Activated T-cell treated with anti-CD3 and anti-CD28 coated beads, Interleukin-2, amount 50 U/mL, for 48 hours (primary cell): ENCODE data around the gene EXOC1L.
"Not testable (repeated sequence)": the region's sequence is repeated elsewhere in the genome, so short reads cannot be mapped to it uniquely, and the experiment has no call there.

Experiments
- DNase-seq, 2 experiments: peaks; one replicate each; pipeline ENCODE4 v3.0.0-alpha.2; 2020

Gene EXOC1L

GRCh38 chr4:55838952-55839351 is 19.4 kb downstream of the EXOC1L start:
- DNase-seq = no peak

- DNase-seq = no peak
Measured at GRCh38 chr4:55840956-55841355, 21.4 kb downstream of the EXOC1L start.

- not testable (repeated sequence) for DNase-seq
Measured at GRCh38 chr4:55841373-55842239, 22.0 kb downstream of the EXOC1L start.

- DNase-seq = not testable (repeated sequence)
Measured at GRCh38 chr4:55842312-55842711, 22.7 kb downstream of the EXOC1L start.

- DNase-seq = no peak
Measured at GRCh38 chr4:55849724-55850123, 30.1 kb downstream of the EXOC1L start.

- DNase-seq = peak; percentile 38 to 39
Measured at GRCh38 chr4:55851885-55852284, 32.3 kb downstream of the EXOC1L start.

- peak; percentile 99 to 100 for DNase-seq
Measured at GRCh38 chr4:55853484-55854046, 34.0 kb downstream of the EXOC1L start, which contains the start of gene EXOC1. EXOC1 (plus strand) TSS chr4:55853648; CDS start chr4:55858324, 4,676 bp downstream.

- DNase-seq = peak in 1 of 2 experiments; percentile 21
Measured at GRCh38 chr4:55854129-55854528, 34.5 kb downstream of the EXOC1L start.

GRCh38 chr4:55857586-55857985 is 38.0 kb downstream of the EXOC1L start:
- no peak for DNase-seq

GRCh38 chr4:55859711-55860110 is 40.1 kb downstream of the EXOC1L start:
- no peak for DNase-seq

- no peak for DNase-seq
Measured at GRCh38 chr4:55864577-55865223, 45.1 kb downstream of the EXOC1L start.

- DNase-seq = no peak
Measured at GRCh38 chr4:55865228-55865806, 45.7 kb downstream of the EXOC1L start.

- DNase-seq = no peak
Measured at GRCh38 chr4:55866290-55866907, 46.8 kb downstream of the EXOC1L start.

- no peak for DNase-seq
Measured at GRCh38 chr4:55866973-55867574, 47.5 kb downstream of the EXOC1L start.

- DNase-seq = no peak
Measured at GRCh38 chr4:55868581-55869090, 49.0 kb downstream of the EXOC1L start.

- DNase-seq = no peak
Measured at GRCh38 chr4:55871299-55871800, 51.8 kb downstream of the EXOC1L start.

GRCh38 chr4:55874831-55875230 is 55.2 kb downstream of the EXOC1L start:
- DNase-seq = no peak

- DNase-seq = no peak
Measured at GRCh38 chr4:55876387-55876786, 56.8 kb downstream of the EXOC1L start.

GRCh38 chr4:55879224-55879623 is 59.6 kb downstream of the EXOC1L start:
- DNase-seq = no peak

GRCh38 chr4:55880652-55881280 is 61.2 kb downstream of the EXOC1L start:
- DNase-seq = no peak

- no peak for DNase-seq
Measured at GRCh38 chr4:55884093-55884850, 64.7 kb downstream of the EXOC1L start.
